ENCODE data around the gene TBX21. TPM values are rescaled to one million over a fixed set of nuclear protein-coding genes. Genes with fewer than 3 reads are reported as not detected.
"Not testable (repeated sequence)": the region's sequence is repeated elsewhere in the genome, so short reads cannot be mapped to it uniquely, and the experiment has no call there.

Gene TBX21
- total RNA-seq, 1 experiment from 2014 or later, result 0.20 TPM

- TF ChIP-seq CEBPB (IDR thresholded peaks at IDR 0.05; ENCODE audit: low read depth) (no peak), EZH2 (IDR thresholded peaks at IDR 0.05) (no peak), EZH2phosphoT487 (IDR thresholded peaks at IDR 0.05; ENCODE audit: borderline replicate concordance) (no peak)
These were observed 5.1 kb downstream of the TBX21 start (continued) for GRCh38 chr17:47738178-47738577.

DNA sequence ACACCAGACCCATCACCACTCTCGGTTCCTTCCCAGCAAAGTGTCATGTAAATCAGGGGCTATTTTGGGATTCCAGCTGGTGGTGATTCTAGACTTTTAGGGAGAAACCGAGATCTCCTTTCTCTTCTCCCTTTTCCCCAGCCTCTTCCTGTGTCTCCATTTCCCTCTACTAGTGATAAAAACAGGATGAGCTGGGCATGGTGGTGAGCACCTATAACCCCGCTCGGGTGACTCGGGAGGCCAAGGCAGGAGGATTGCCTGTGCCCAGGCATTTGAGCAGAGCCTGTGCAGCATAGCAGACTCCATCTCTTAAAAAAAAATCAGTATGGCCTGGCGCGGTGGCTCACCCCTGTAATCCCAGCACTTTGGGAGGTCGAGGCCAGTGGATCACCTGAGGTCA, 6.1 kb downstream of the TBX21 start:
- ChIA-PET RAD21 (ENCODE audit: low non-redundant PET in 1 of 2, low total read pairs in 2 of 2, uncharacterized antibody in 2 of 2, unreplicated experiment in 2 of 2) (no interaction called here), CTCF (no interaction called here), POLR2A (no interaction called here)
- H3K27me3 ChIP-seq (ENCODE audit: insufficient read depth, low read length), result no peaks in the 10 kb centered on the region
- H3K9me3 ChIP-seq (ENCODE audit: control insufficient read depth in 1 of 2, insufficient read depth in 1 of 2, low read depth in 1 of 2, low read length in 2 of 2), result no peaks in the 10 kb centered on the region
- H3K9me2 ChIP-seq (ENCODE audit: insufficient read depth), result no peaks in the 10 kb centered on the region
- intact Hi-C loops (cut with micrococcal nuclease), result no loop called here
- DNase-seq (ENCODE audit: low read depth, low spot score) (no peak), ATAC-seq (no peak)
- H3K27ac ChIP-seq (ENCODE audit: low read depth, low read length), result no peak overlapping the region
- BruUV-seq (replicated peaks), result no TSS peak
- no peak for TF ChIP-seq SRF (IDR thresholded peaks at IDR 0.05; ENCODE audit: low read depth)
- TF ChIP-seq RAD21 (IDR thresholded peaks at IDR 0.05; ENCODE audit: low read depth), result no peak
- no peak for TF ChIP-seq EZH2phosphoT487 (IDR thresholded peaks at IDR 0.05; ENCODE audit: borderline replicate concordance)
- TF ChIP-seq ZNF274 (IDR thresholded peaks at IDR 0.05; ENCODE audit: low read depth, low read length), result no peak
- no peaks in the 10 kb centered on the region for H4K20me1 ChIP-seq (ENCODE audit: insufficient read depth)
- no peak overlapping the region for H3K4me2 ChIP-seq (ENCODE audit: low read length)
- no peak overlapping the region for H3K4me3 ChIP-seq (replicated peaks in 1 of 2; ENCODE audit: low read depth in 1 of 2, low read length in 2 of 2)
- no peak overlapping the region for H2AFZ ChIP-seq (ENCODE audit: low read depth, low read length, poor library complexity, severe bottlenecking)
- no peaks in the 10 kb centered on the region for H3K4me1 ChIP-seq (ENCODE audit: control insufficient read depth in 1 of 2, insufficient read depth in 2 of 2, low read length in 2 of 2)
- no peak overlapping the region for H3K9ac ChIP-seq (ENCODE audit: low read length)
- H3K36me3 ChIP-seq (ENCODE audit: control insufficient read depth in 1 of 2, insufficient read depth in 2 of 2, low read length in 2 of 2), result no peaks in the 10 kb centered on the region
- H3K79me2 ChIP-seq (ENCODE audit: insufficient read depth, low read length), result no peaks in the 10 kb centered on the region

DNA sequence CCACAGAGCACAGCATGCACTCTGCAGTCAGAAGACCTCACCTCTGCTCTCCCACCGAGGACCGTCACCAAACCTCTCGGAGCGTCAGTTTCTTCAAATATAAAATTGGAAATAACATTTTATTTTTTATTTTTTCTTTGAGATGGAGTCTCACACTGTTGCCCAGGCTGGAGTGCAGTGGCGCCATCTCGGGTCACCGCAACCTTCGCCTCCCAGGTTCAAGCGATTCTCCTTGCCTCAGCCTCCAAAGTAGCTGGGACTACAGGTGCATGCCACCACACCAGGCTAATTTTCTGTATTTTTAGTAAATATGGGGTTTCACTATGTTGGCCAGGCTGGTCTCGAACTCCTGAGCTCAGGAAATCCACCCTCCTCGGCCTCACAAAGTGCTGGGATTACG, 6.9 kb downstream of the TBX21 start:
- H3K36me3 ChIP-seq (ENCODE audit: control insufficient read depth in 1 of 2, insufficient read depth in 2 of 2, low read length in 2 of 2); BruUV-seq (replicated peaks); H2AFZ ChIP-seq (ENCODE audit: low read depth, low read length, poor library complexity, severe bottlenecking); H3K79me2 ChIP-seq (ENCODE audit: insufficient read depth, low read length); H3K9me3 ChIP-seq (ENCODE audit: control insufficient read depth in 1 of 2, insufficient read depth in 1 of 2, low read depth in 1 of 2, low read length in 2 of 2); H3K4me3 ChIP-seq (replicated peaks in 1 of 2; ENCODE audit: low read depth in 1 of 2, low read length in 2 of 2); H3K27me3 ChIP-seq (ENCODE audit: insufficient read depth, low read length); H3K9me2 ChIP-seq (ENCODE audit: insufficient read depth); RAD21 ChIA-PET (ENCODE audit: low non-redundant PET in 1 of 2, low total read pairs in 2 of 2, uncharacterized antibody in 2 of 2, unreplicated experiment in 2 of 2); H3K4me1 ChIP-seq (ENCODE audit: control insufficient read depth in 1 of 2, insufficient read depth in 2 of 2, low read length in 2 of 2); H3K9ac ChIP-seq (ENCODE audit: low read length); CTCF ChIA-PET; ATAC-seq; intact Hi-C loops (cut with micrococcal nuclease); H3K4me2 ChIP-seq (ENCODE audit: low read length); DNase-seq (ENCODE audit: low read depth, low spot score); POLR2A ChIA-PET; H4K20me1 ChIP-seq (ENCODE audit: insufficient read depth); H3K27ac ChIP-seq (ENCODE audit: low read depth, low read length): not testable (repeated sequence)
